SK-N-SH (cell line): ENCODE data around the gene CD244. TPM values are rescaled to one million over a fixed set of nuclear protein-coding genes. Genes with fewer than 3 reads are reported as not detected.

Experiments used
- CTCF ChIA-PET: fragments of 300-600, 350-600 bp; formaldehyde crosslinking; extraction: SDS; loops from one replicate; lab custom pipeline; 2021; lab: Yijun Ruan, JAX
- POLR2A ChIA-PET: fragments of 350-600 bp; sonication (Branson Sonifier 250); formaldehyde crosslinking; extraction: SDS; loops from one replicate; lab custom pipeline; 2020; ENCODE audit warnings: antibody characterized with exemption, inconsistent platforms; lab: Yijun Ruan, JAX
- DNase-seq: peaks from one replicate; pipeline ENCODE4 v3.0.0; 2012
- H2AFZ ChIP-seq: fragments of 200-600 bp; sonication (generic); 2 replicates; pipeline ENCODE4 v1.8.1; 2016; ENCODE audit warnings: antibody characterized with exemption, mild to moderate bottlenecking, low read depth
- H3F3A ChIP-seq: fragments of 200-600 bp; sonication (generic); replicated peaks from 2 replicates; pipeline ENCODE3; 2016; ENCODE audit warnings: antibody characterized with exemption, mild to moderate bottlenecking; ENCODE audit not compliant: insufficient read depth
- H3K27ac ChIP-seq, 2 experiments: fragments of 200-500 bp in 1 of 2; fragments of 200-600 bp in 1 of 2; sonication (Bioruptor generic) in 1 of 2; sonication (generic), shearing (Covaris generic) in 1 of 2; 2 replicates each; pipeline versions ENCODE4 v1.5.1 to v1.6.1; 2014 to 2016; ENCODE audit warnings: low read depth in 2 of 2, inconsistent platforms in 1 of 2, low read length in 1 of 2, mild to moderate bottlenecking in 1 of 2, mixed read lengths in 1 of 2
- H3K27me3 ChIP-seq: fragments of 200-600 bp; sonication (generic), shearing (Covaris generic); 2 replicates; pipeline ENCODE4 v1.6.1; 2016; ENCODE audit warnings: mixed run types; ENCODE audit not compliant: insufficient read depth
- H3K36me3 ChIP-seq, 2 experiments: fragments of 200-500 bp in 1 of 2; fragments of 200-600 bp in 1 of 2; sonication (Bioruptor generic) in 1 of 2; sonication (generic) in 1 of 2; replicated peaks in 1 of 2; 2 replicates each; pipeline versions ENCODE3 to v1.5.1; 2014 to 2016; ENCODE audit warnings: low read length in 1 of 2, mild to moderate bottlenecking in 1 of 2; ENCODE audit not compliant: insufficient read depth in 2 of 2, control insufficient read depth in 1 of 2
- H3K4me1 ChIP-seq, 2 experiments: fragments of 200-500 bp in 1 of 2; fragments of 200-600 bp in 1 of 2; sonication (Bioruptor generic) in 1 of 2; sonication (generic), shearing (Covaris generic) in 1 of 2; 2 replicates each; pipeline versions ENCODE4 v1.5.1 to v1.6.1; 2014 to 2016; ENCODE audit warnings: low read depth in 1 of 2, low read length in 1 of 2, mixed run types in 1 of 2; ENCODE audit not compliant: insufficient read depth in 2 of 2, control insufficient read depth in 1 of 2
- H3K4me2 ChIP-seq: fragments of 200-600 bp; sonication (generic), shearing (Covaris generic); 2 replicates; pipeline ENCODE4 v1.6.1; 2017; ENCODE audit warnings: mixed run types
- H3K4me3 ChIP-seq, 2 experiments: fragments of 200-500 bp in 1 of 2; fragments of 200-600 bp in 1 of 2; sonication (Bioruptor generic) in 1 of 2; sonication (generic), shearing (Covaris generic) in 1 of 2; 2 replicates each; pipeline versions ENCODE4 v1.5.1 to v1.8.1; 2014 to 2016; ENCODE audit warnings: low read depth in 2 of 2, inconsistent platforms in 1 of 2, low read length in 1 of 2, mild to moderate bottlenecking in 1 of 2, mixed read lengths in 1 of 2, moderate library complexity in 1 of 2
- H3K79me2 ChIP-seq: fragments of 200-600 bp; sonication (generic); 2 replicates; pipeline ENCODE4 v1.8.1; 2017; ENCODE audit warnings: mild to moderate bottlenecking; ENCODE audit not compliant: insufficient read depth
- H3K9ac ChIP-seq: fragments of 200-600 bp; sonication (generic); 2 replicates; pipeline ENCODE4 v1.6.1; 2017; ENCODE audit warnings: mixed run types
- H3K9me2 ChIP-seq: fragments of 200-600 bp; sonication (generic); 2 replicates; pipeline ENCODE4 v1.6.1; 2017; ENCODE audit warnings: mixed run types
- H3K9me3 ChIP-seq: fragments of 200-600 bp; sonication (generic); 2 replicates; pipeline ENCODE4 v1.6.1; 2017; ENCODE audit warnings: mixed run types, mild to moderate bottlenecking, moderate library complexity
- H4K20me1 ChIP-seq: fragments of 200-600 bp; sonication (generic); 2 replicates; pipeline ENCODE4 v1.6.1; 2017; ENCODE audit warnings: mild to moderate bottlenecking, mixed run types; ENCODE audit not compliant: insufficient read depth
- CHD2 ChIP-seq: fragments of 150-350 bp; IDR thresholded peaks from 2 replicates; pipeline ENCODE4 v1.6.1; 2018; ENCODE audit warnings: low read length; ENCODE audit not compliant: partially characterized antibody
- ELF1 ChIP-seq: IDR thresholded peaks from 2 replicates; pipeline ENCODE4 v1.4.0; 2012
- EP300 ChIP-seq, 2 experiments: IDR thresholded peaks; 2 replicates each; pipeline versions ENCODE4 v1.4.0 to v1.6.1; 2012; ENCODE audit warnings: borderline replicate concordance in 1 of 2, low read depth in 1 of 2, low read length in 1 of 2
- EZH2phosphoT487 ChIP-seq: fragments of 200-600 bp; sonication (generic); IDR thresholded peaks from 2 replicates; pipeline ENCODE4 v1.6.1; 2017; ENCODE audit warnings: low read depth, mixed run types, mild to moderate bottlenecking, antibody characterized with exemption, moderate library complexity, borderline replicate concordance
- FOSL2 ChIP-seq: IDR thresholded peaks from 2 replicates; pipeline ENCODE4 v1.4.0; 2012; ENCODE audit warnings: low read depth, mild to moderate bottlenecking, moderate library complexity, borderline replicate concordance
- FOXJ3 ChIP-seq: sonication (generic); formaldehyde crosslinking; IDR thresholded peaks from 2 replicates; pipeline ENCODE4 v1.5.1; 2020; ENCODE audit warnings: mild to moderate bottlenecking, missing genetic modification reagents
- FOXM1 ChIP-seq: IDR thresholded peaks from 2 replicates; pipeline ENCODE4 v1.4.0; 2012; ENCODE audit warnings: low read depth, mild to moderate bottlenecking
- GATA2 ChIP-seq: sonication (generic); formaldehyde crosslinking; IDR thresholded peaks from 2 replicates; pipeline ENCODE4 v1.5.0; 2020; ENCODE audit warnings: mild to moderate bottlenecking, missing genetic modification reagents
- MXI1 ChIP-seq: IDR thresholded peaks from 2 replicates; pipeline ENCODE4 v1.6.1; 2012; ENCODE audit warnings: mild to moderate bottlenecking, low read depth, low read length, improper control_type of control experiment
- NFIC ChIP-seq: IDR thresholded peaks from 2 replicates; pipeline ENCODE4 v1.4.0; 2012; ENCODE audit warnings: borderline replicate concordance
- NRF1 ChIP-seq: IDR thresholded peaks from 2 replicates; pipeline ENCODE4 v1.6.1; 2012; ENCODE audit warnings: low read depth, mild to moderate bottlenecking, low read length
- RAD21 ChIP-seq: IDR thresholded peaks from 2 replicates; pipeline ENCODE4 v1.6.1; 2012; ENCODE audit warnings: mild to moderate bottlenecking, low read length
- RCOR1 ChIP-seq: fragments of 150-350 bp; IDR thresholded peaks from 2 replicates; pipeline ENCODE4 v1.6.1; 2017; ENCODE audit warnings: antibody characterized with exemption, low read length
- RXRA ChIP-seq: IDR thresholded peaks from 2 replicates; pipeline ENCODE4 v1.4.0; 2012; ENCODE audit warnings: low read depth, mild to moderate bottlenecking, borderline replicate concordance
- TAF1 ChIP-seq: IDR thresholded peaks from 2 replicates; pipeline ENCODE4 v1.6.1; 2012; ENCODE audit warnings: low read depth, mild to moderate bottlenecking, low read length, moderate library complexity, borderline replicate concordance
- TCF12 ChIP-seq: IDR thresholded peaks from 2 replicates; pipeline ENCODE4 v1.4.0; 2012
- YY1 ChIP-seq: IDR thresholded peaks from 2 replicates; pipeline ENCODE4 v1.4.0; 2012; ENCODE audit warnings: low read depth, mild to moderate bottlenecking
- WGBS: methylation state at CpG from one replicate; pipeline ENCODE4 v1.1.6; 2017; ENCODE audit warnings: low lambda C conversion rate; 5-methylcytosine and 5-hydroxymethylcytosine counted together
- polyA plus RNA-seq, 3 experiments: library from polyadenylated mRNA; depleted of rRNA; stranded (reverse); fragments of >200 nt; gene quantifications; 2 replicates each; pipeline ENCODE4 v1.2.3, GENCODE V29; 2012
- TF ChIP-seq, protein P1 (sequence below): IDR thresholded peaks from 2 replicates; pipeline ENCODE4 v1.6.1; 2012; ENCODE audit warnings: mild to moderate bottlenecking, low read depth, low read length, moderate library complexity
- TF ChIP-seq, protein P2 (sequence below): IDR thresholded peaks from 2 replicates; pipeline ENCODE4 v1.4.0; 2012; ENCODE audit warnings: low read depth
- TF ChIP-seq, protein P3 (sequence below): IDR thresholded peaks from 2 replicates; pipeline ENCODE4 v1.4.0; 2012; ENCODE audit warnings: low read depth, borderline replicate concordance
- TF ChIP-seq, protein P4 (sequence below): IDR thresholded peaks from 2 replicates; pipeline ENCODE4; 2012
- TF ChIP-seq, protein P5 (sequence below): fragments of 150-350 bp; IDR thresholded peaks from 2 replicates; pipeline ENCODE4 v1.6.1; 2017; ENCODE audit warnings: antibody characterized with exemption, low read length, low read depth, borderline replicate concordance

The CD244 gene
- polyA plus RNA-seq, 1 of the 3 experiments (the other 2 are of a cell fraction) = not detected

DNA sequence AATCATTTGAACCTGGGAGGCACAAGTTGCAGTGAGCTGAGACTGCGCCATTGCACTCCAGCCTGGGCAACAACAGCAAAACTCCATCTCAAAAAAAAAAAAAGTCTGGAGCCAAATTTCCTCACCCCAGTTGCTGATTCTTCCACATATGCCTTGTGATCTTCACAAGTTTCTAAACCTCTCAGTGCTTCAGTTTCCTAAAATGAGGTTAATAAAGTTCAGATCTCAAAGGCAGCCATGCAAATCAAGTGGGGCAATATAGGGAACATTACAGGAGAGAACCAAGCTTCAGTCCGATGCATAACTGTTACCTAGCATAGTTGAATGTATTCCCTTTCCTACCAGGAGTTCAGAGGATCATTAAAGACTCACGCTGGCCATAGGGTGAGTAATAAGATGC lies 17.5 kb upstream of the CD244 start:
- TF ChIP-seq CHD2 = no peak
- TF ChIP-seq FOXJ3 (CRISPR knock-in tag) = no peak
- no peak for TF ChIP-seq NRF1
- TF ChIP-seq FOXM1 = no peak
- TF ChIP-seq RCOR1 = no peak
- no peak for TF ChIP-seq RXRA
- Histone ChIP-seq H3K4me1 (no peaks in the 10 kb centered on the region), H4K20me1 (no peaks in the 10 kb centered on the region), H3K27ac (no peak overlapping the region), H2AFZ (no peak overlapping the region), H3K36me3 (no peaks in the 10 kb centered on the region), H3K4me2 (no peak overlapping the region), H3K9me2 (no peaks in the 10 kb centered on the region), H3K4me3 (no peak overlapping the region), H3K27me3 (peaks cover 5% of the 10 kb centered on the region; the same call in 1 of the 2 replicates), H3K9ac (no peak overlapping the region), H3F3A (no peaks in the 10 kb centered on the region), H3K9me3 (no peaks in the 10 kb centered on the region), H3K79me2 (no peaks in the 10 kb centered on the region)
- ChIA-PET POLR2A (no interaction called here), CTCF (no interaction called here)
- DNase-seq = no peak
- 18% methylated on average over 3 of the region's 3 CpGs for WGBS

DNA sequence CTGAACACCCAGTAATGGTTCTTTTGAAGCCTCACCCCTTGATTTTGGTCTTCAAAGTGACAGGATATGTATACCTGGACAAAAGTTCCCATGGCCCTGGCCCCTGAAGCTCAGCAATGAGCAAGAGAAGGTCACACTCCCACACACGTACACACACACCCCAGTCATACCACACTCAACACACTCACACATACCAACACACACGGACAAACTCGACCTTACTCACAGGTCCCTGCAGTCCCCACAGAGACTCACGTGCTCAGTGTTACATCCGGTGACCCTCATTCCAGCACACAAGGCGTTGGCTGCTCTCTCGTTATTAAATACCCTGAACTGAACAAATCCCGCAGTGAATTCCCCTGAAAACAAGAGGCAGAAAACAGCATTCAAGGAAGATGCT lies 16.4 kb upstream of the CD244 start:
- ChIA-PET CTCF (no interaction called here), POLR2A (no interaction called here)
- no peak overlapping the region for H3K9ac ChIP-seq
- WGBS = 9% methylated on average over 8 of the region's 8 CpGs
- DNase-seq = no peak
- no peak overlapping the region for H3K27ac ChIP-seq
- no peaks in the 10 kb centered on the region for H3K36me3 ChIP-seq
- no peaks in the 10 kb centered on the region for H3F3A ChIP-seq
- no peaks in the 10 kb centered on the region for H3K4me1 ChIP-seq
- H3K4me2 ChIP-seq = no peak overlapping the region
- H3K4me3 ChIP-seq = no peak overlapping the region
- no peaks in the 10 kb centered on the region for H3K79me2 ChIP-seq
- H2AFZ ChIP-seq = no peak overlapping the region
- peaks cover 11% of the 10 kb centered on the region; the same call in 1 of the 2 replicates for H3K27me3 ChIP-seq
- no peaks in the 10 kb centered on the region for H4K20me1 ChIP-seq
- no peaks in the 10 kb centered on the region for H3K9me2 ChIP-seq
- TF ChIP-seq, protein P1, sequence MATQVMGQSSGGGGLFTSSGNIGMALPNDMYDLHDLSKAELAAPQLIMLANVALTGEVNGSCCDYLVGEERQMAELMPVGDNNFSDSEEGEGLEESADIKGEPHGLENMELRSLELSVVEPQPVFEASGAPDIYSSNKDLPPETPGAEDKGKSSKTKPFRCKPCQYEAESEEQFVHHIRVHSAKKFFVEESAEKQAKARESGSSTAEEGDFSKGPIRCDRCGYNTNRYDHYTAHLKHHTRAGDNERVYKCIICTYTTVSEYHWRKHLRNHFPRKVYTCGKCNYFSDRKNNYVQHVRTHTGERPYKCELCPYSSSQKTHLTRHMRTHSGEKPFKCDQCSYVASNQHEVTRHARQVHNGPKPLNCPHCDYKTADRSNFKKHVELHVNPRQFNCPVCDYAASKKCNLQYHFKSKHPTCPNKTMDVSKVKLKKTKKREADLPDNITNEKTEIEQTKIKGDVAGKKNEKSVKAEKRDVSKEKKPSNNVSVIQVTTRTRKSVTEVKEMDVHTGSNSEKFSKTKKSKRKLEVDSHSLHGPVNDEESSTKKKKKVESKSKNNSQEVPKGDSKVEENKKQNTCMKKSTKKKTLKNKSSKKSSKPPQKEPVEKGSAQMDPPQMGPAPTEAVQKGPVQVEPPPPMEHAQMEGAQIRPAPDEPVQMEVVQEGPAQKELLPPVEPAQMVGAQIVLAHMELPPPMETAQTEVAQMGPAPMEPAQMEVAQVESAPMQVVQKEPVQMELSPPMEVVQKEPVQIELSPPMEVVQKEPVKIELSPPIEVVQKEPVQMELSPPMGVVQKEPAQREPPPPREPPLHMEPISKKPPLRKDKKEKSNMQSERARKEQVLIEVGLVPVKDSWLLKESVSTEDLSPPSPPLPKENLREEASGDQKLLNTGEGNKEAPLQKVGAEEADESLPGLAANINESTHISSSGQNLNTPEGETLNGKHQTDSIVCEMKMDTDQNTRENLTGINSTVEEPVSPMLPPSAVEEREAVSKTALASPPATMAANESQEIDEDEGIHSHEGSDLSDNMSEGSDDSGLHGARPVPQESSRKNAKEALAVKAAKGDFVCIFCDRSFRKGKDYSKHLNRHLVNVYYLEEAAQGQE = no peak
- no peak for TF ChIP-seq ELF1
- no peak for TF ChIP-seq TCF12
- no peak for TF ChIP-seq EZH2phosphoT487
- TF ChIP-seq NFIC = no peak
- TF ChIP-seq YY1 = no peak
- no peak for TF ChIP-seq GATA2
- TF ChIP-seq EP300 (IDR thresholded peaks at IDR 0.05; ENCODE audit: borderline replicate concordance in 1 of 2, low read depth in 1 of 2, low read length in 1 of 2) = no peak
- TF ChIP-seq FOSL2 = no peak
- TF ChIP-seq RCOR1 = no peak
- TF ChIP-seq, protein P2, sequence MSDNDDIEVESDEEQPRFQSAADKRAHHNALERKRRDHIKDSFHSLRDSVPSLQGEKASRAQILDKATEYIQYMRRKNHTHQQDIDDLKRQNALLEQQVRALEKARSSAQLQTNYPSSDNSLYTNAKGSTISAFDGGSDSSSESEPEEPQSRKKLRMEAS = no peak
- no peak for TF ChIP-seq TAF1
- TF ChIP-seq NRF1 = no peak
- TF ChIP-seq, protein P3, sequence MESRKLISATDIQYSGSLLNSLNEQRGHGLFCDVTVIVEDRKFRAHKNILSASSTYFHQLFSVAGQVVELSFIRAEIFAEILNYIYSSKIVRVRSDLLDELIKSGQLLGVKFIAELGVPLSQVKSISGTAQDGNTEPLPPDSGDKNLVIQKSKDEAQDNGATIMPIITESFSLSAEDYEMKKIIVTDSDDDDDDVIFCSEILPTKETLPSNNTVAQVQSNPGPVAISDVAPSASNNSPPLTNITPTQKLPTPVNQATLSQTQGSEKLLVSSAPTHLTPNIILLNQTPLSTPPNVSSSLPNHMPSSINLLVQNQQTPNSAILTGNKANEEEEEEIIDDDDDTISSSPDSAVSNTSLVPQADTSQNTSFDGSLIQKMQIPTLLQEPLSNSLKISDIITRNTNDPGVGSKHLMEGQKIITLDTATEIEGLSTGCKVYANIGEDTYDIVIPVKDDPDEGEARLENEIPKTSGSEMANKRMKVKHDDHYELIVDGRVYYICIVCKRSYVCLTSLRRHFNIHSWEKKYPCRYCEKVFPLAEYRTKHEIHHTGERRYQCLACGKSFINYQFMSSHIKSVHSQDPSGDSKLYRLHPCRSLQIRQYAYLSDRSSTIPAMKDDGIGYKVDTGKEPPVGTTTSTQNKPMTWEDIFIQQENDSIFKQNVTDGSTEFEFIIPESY = no peak
- TF ChIP-seq, protein P4, sequence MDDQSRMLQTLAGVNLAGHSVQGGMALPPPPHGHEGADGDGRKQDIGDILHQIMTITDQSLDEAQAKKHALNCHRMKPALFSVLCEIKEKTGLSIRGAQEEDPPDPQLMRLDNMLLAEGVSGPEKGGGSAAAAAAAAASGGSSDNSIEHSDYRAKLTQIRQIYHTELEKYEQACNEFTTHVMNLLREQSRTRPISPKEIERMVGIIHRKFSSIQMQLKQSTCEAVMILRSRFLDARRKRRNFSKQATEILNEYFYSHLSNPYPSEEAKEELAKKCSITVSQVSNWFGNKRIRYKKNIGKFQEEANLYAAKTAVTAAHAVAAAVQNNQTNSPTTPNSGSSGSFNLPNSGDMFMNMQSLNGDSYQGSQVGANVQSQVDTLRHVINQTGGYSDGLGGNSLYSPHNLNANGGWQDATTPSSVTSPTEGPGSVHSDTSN = no peak
- TF ChIP-seq RAD21 = no peak
- TF ChIP-seq MXI1 = no peak
- TF ChIP-seq FOXM1 = no peak
- TF ChIP-seq, protein P5, sequence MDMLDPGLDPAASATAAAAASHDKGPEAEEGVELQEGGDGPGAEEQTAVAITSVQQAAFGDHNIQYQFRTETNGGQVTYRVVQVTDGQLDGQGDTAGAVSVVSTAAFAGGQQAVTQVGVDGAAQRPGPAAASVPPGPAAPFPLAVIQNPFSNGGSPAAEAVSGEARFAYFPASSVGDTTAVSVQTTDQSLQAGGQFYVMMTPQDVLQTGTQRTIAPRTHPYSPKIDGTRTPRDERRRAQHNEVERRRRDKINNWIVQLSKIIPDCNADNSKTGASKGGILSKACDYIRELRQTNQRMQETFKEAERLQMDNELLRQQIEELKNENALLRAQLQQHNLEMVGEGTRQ = no peak
- H3K9me3 ChIP-seq = no peaks in the 10 kb centered on the region
